A549 (cell line): Measurements from ENCODE around the gene SPATS2.

Experiments used
- CBX8 ChIP-seq: fragments of 200-600 bp; sonication (generic); IDR thresholded peaks from 2 replicates; pipeline ENCODE4 v1.6.1; 2016
- CEBPB ChIP-seq, 2 experiments: fragments of >200 bp in 1 of 2; sonication (Bioruptor Twin) in 1 of 2; formaldehyde crosslinking in 1 of 2; IDR thresholded peaks; 2 replicates each; pipeline ENCODE4 v1.6.1; 2012 to 2016
- CHD2 ChIP-seq: fragments of 150-350 bp; IDR thresholded peaks from 2 replicates; pipeline ENCODE4 v1.6.1; 2014; ENCODE audit warnings: low read length; ENCODE audit not compliant: partially characterized antibody
- CHD4 ChIP-seq: fragments of 200-600 bp; sonication (generic); IDR thresholded peaks from 2 replicates; pipeline ENCODE4 v1.6.1; 2016; ENCODE audit warnings: antibody characterized with exemption, mild to moderate bottlenecking, borderline replicate concordance
- CTCF ChIP-seq: fragments of >200 bp; sonication (Bioruptor Twin); formaldehyde crosslinking; IDR thresholded peaks from 3 replicates; pipeline ENCODE4 v1.5.1; 2016
- MAX ChIP-seq: IDR thresholded peaks from 2 replicates; pipeline ENCODE4 v1.6.1; 2012
- POLR2A ChIP-seq: IDR thresholded peaks from 2 replicates; pipeline ENCODE4 v1.6.1; 2012; ENCODE audit warnings: mild to moderate bottlenecking, low read length
- RAD21 ChIP-seq, 2 experiments: fragments of >200 bp in 1 of 2; sonication (Bioruptor Twin) in 1 of 2; formaldehyde crosslinking in 1 of 2; IDR thresholded peaks in 1 of 2; conservative IDR thresholded peaks in 1 of 2; 2 replicates in 1 of 2; 3 replicates in 1 of 2; pipeline ENCODE4 v1.6.1; 2012 to 2018; ENCODE audit warnings: inconsistent platforms in 1 of 2
- RFX5 ChIP-seq: fragments of 450-650 bp; IDR thresholded peaks from 2 replicates; pipeline ENCODE4 v1.7.1; 2014; ENCODE audit warnings: antibody characterized with exemption, mild to moderate bottlenecking, moderate library complexity
- USF2 ChIP-seq: fragments of 450-650 bp; IDR thresholded peaks from 2 replicates; pipeline ENCODE4 v1.6.1; 2014; ENCODE audit warnings: antibody characterized with exemption

- TF ChIP-seq CHD2, result no peak
- no peak for TF ChIP-seq CHD4
- TF ChIP-seq CTCF, result peak; percentile 82
- TF ChIP-seq CEBPB (IDR thresholded peaks at IDR 0.05), result no peak
- TF ChIP-seq RFX5, result no peak
- TF ChIP-seq MAX, result peak; percentile 76
- TF ChIP-seq CBX8, result no peak
- peak; percentile 85 to 86 for TF ChIP-seq RAD21 (conservative IDR thresholded peaks at IDR 0.05 in 1 of 2, IDR thresholded peaks at IDR 0.05 in 1 of 2)
- TF ChIP-seq USF2, result no peak
- no peak for TF ChIP-seq POLR2A
These were observed 35.7 kb upstream of the SPATS2 start for GRCh38 chr12:49331380-49332222.
